SK-N-SH treated with all-trans-retinoic acid at 6 μM for 48 hours (cell line): ENCODE data around the gene HGFAC.

Source experiments
- ARNTL ChIP-seq: fragments of 450-650 bp; formaldehyde crosslinking; IDR thresholded peaks from 2 replicates; pipeline ENCODE4 v1.5.0; 2020; ENCODE audit warnings: low read depth, mild to moderate bottlenecking, moderate library complexity, borderline replicate concordance
- BACH2 ChIP-seq: fragments of 250-450 bp; sonication (Bioruptor Pico); IDR thresholded peaks from 2 replicates; pipeline ENCODE4 v1.9.0; 2021; ENCODE audit warnings: mild to moderate bottlenecking, borderline replicate concordance
- CREB5 ChIP-seq: fragments of 250-450 bp; sonication (Bioruptor Pico); IDR thresholded peaks from 2 replicates; pipeline ENCODE4 v1.5.1; 2020; ENCODE audit warnings: low read depth, mild to moderate bottlenecking, moderate library complexity
- ESRRG ChIP-seq: fragments of 250-450 bp; sonication (Bioruptor Pico); IDR thresholded peaks from 2 replicates; pipeline ENCODE4 v1.6.1; 2021; ENCODE audit warnings: mild to moderate bottlenecking
- GLIS3 ChIP-seq: fragments of 250-450 bp; sonication (Bioruptor Pico); IDR thresholded peaks from 2 replicates; pipeline ENCODE4 v1.5.0; 2020; ENCODE audit warnings: mild to moderate bottlenecking, moderate library complexity
- OSR1 ChIP-seq: fragments of 250-450 bp; sonication (Bioruptor Pico); IDR thresholded peaks from 2 replicates; pipeline ENCODE4 v1.8.0; 2022; ENCODE audit warnings: moderate library complexity, mild to moderate bottlenecking, inconsistent platforms
- PATZ1 ChIP-seq: fragments of 250-450 bp; sonication (Bioruptor Pico); IDR thresholded peaks from 2 replicates; pipeline ENCODE4 v1.8.0; 2020; ENCODE audit warnings: mild to moderate bottlenecking, moderate library complexity, borderline replicate concordance
- SNAI2 ChIP-seq: fragments of 250-450 bp; sonication (Bioruptor Pico); IDR thresholded peaks from 2 replicates; pipeline ENCODE4 v1.5.0; 2020; ENCODE audit warnings: mild to moderate bottlenecking, moderate library complexity
- TOX ChIP-seq: fragments of 250-450 bp; sonication (Bioruptor Pico); IDR thresholded peaks from 2 replicates; pipeline ENCODE4 v1.8.0; 2021; ENCODE audit warnings: mild to moderate bottlenecking, moderate library complexity, borderline replicate concordance
- ZC3H10 ChIP-seq: fragments of 250-450 bp; sonication (Bioruptor Pico); IDR thresholded peaks from 2 replicates; pipeline ENCODE4 v1.5.1; 2021; ENCODE audit warnings: mild to moderate bottlenecking, moderate library complexity
- ZFP3 ChIP-seq: fragments of 250-450 bp; sonication (Bioruptor Pico); IDR thresholded peaks from 2 replicates; pipeline ENCODE4 v1.5.0; 2020; ENCODE audit warnings: mild to moderate bottlenecking, moderate library complexity
- ZFP30 ChIP-seq: fragments of 450-650 bp; formaldehyde crosslinking; IDR thresholded peaks from 2 replicates; pipeline ENCODE4 v1.5.0; 2022; ENCODE audit warnings: mild to moderate bottlenecking, moderate library complexity
- ZNF8 ChIP-seq: fragments of 450-650 bp; formaldehyde crosslinking; IDR thresholded peaks from 2 replicates; pipeline ENCODE4 v1.5.0; 2020; ENCODE audit warnings: mild to moderate bottlenecking, moderate library complexity
- TF ChIP-seq, protein P1 (sequence below): fragments of 250-450 bp; sonication (Bioruptor Pico); IDR thresholded peaks from 2 replicates; pipeline ENCODE4 v1.8.0; 2021; ENCODE audit warnings: low read depth, mild to moderate bottlenecking, moderate library complexity, borderline replicate concordance

- TF ChIP-seq SNAI2 (CRISPR knock-in tag) (no peak), ESRRG (CRISPR knock-in tag) (no peak), ZNF8 (CRISPR knock-in tag) (no peak), ZFP3 (CRISPR knock-in tag) (no peak), PATZ1 (CRISPR knock-in tag) (no peak), BACH2 (no peak), ZC3H10 (CRISPR knock-in tag) (no peak), GLIS3 (CRISPR knock-in tag) (no peak), ARNTL (CRISPR knock-in tag) (no peak), CREB5 (CRISPR knock-in tag) (no peak), TOX (CRISPR knock-in tag) (no peak), OSR1 (CRISPR knock-in tag) (no peak), ZFP30 (CRISPR knock-in tag) (no peak)
- TF ChIP-seq, protein P1, sequence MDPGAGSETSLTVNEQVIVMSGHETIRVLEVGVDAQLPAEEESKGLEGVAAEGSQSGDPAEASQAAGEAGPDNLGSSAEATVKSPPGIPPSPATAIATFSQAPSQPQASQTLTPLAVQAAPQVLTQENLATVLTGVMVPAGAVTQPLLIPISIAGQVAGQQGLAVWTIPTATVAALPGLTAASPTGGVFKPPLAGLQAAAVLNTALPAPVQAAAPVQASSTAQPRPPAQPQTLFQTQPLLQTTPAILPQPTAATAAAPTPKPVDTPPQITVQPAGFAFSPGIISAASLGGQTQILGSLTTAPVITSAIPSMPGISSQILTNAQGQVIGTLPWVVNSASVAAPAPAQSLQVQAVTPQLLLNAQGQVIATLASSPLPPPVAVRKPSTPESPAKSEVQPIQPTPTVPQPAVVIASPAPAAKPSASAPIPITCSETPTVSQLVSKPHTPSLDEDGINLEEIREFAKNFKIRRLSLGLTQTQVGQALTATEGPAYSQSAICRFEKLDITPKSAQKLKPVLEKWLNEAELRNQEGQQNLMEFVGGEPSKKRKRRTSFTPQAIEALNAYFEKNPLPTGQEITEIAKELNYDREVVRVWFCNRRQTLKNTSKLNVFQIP = no peak
Measured at GRCh38 chr4:3491681-3492405, 50.1 kb downstream of the HGFAC start.
